CD14-positive monocyte (primary cell): ENCODE results near the gene HEBP1. TPM values are rescaled to one million over a fixed set of nuclear protein-coding genes. Genes with fewer than 3 reads are reported as not detected.

ENCODE experiments used
- DNase-seq, 3 donors: peaks; one replicate each; pipeline ENCODE4 v3.0.0-alpha.2; 2011 to 2022
- H2AFZ ChIP-seq: 2 replicates; pipeline ENCODE4 v1.6.0; 2012; ENCODE audit warnings: mild to moderate bottlenecking, low read depth, low read length, inconsistent platforms; ENCODE audit not compliant: insufficient read depth, poor library complexity, severe bottlenecking
- H3K27ac ChIP-seq, 2 donors: 1 replicate in 1 of 2; 2 replicates in 1 of 2; pipeline ENCODE4 v1.5.1; 2012 to 2013; ENCODE audit warnings: low read length in 2 of 2, control low read depth in 1 of 2, inconsistent platforms in 1 of 2, low read depth in 1 of 2, mild to moderate bottlenecking in 1 of 2
- H3K27me3 ChIP-seq, 2 donors: one replicate each; pipeline versions ENCODE4 v1.6.0 to v1.6.1; 2011 to 2013; ENCODE audit warnings: low read length in 2 of 2; ENCODE audit not compliant: control insufficient read depth in 2 of 2, insufficient read depth in 2 of 2
- H3K36me3 ChIP-seq, 2 donors: replicated peaks in 1 of 2; 1 replicate in 1 of 2; 2 replicates in 1 of 2; pipeline versions ENCODE4 v1.5.1 to v1.6.1; 2012 to 2013; ENCODE audit warnings: low read length in 2 of 2, control low read depth in 1 of 2, inconsistent platforms in 1 of 2, mild to moderate bottlenecking in 1 of 2; ENCODE audit not compliant: insufficient read depth in 2 of 2, control insufficient read depth in 1 of 2
- H3K4me1 ChIP-seq, 2 donors: 1 replicate in 1 of 2; 2 replicates in 1 of 2; pipeline versions ENCODE4 v1.5.1 to v1.6.1; 2012 to 2013; ENCODE audit warnings: low read length in 2 of 2, control low read depth in 1 of 2, inconsistent platforms in 1 of 2, mild to moderate bottlenecking in 1 of 2, moderate library complexity in 1 of 2; ENCODE audit not compliant: insufficient read depth in 2 of 2, control insufficient read depth in 1 of 2
- H3K4me2 ChIP-seq: replicated peaks from 2 replicates; pipeline ENCODE3; 2012; ENCODE audit warnings: low read length, moderate library complexity, mild to moderate bottlenecking; ENCODE audit not compliant: poor library complexity, severe bottlenecking; ENCODE audit errors: extremely low read depth
- H3K4me3 ChIP-seq, 3 experiments: fragments of 200-600 bp in 1 of 3; sonication (generic) in 1 of 3; replicated peaks in 1 of 3; 1 replicate in 2 of 3; 2 replicates in 1 of 3; pipeline ENCODE4 v1.5.1; 2011 to 2013; ENCODE audit warnings: low read length in 3 of 3, mild to moderate bottlenecking in 3 of 3, control low read depth in 2 of 3, low read depth in 2 of 3, inconsistent platforms in 1 of 3, moderate library complexity in 1 of 3
- H3K79me2 ChIP-seq: 2 replicates; pipeline ENCODE4 v1.6.0; 2012; ENCODE audit warnings: mild to moderate bottlenecking, control low read depth, inconsistent platforms, low read length, moderate library complexity; ENCODE audit not compliant: insufficient read depth
- H3K9ac ChIP-seq: 2 replicates; pipeline ENCODE4 v1.6.0; 2017; ENCODE audit warnings: low read length, mild to moderate bottlenecking; ENCODE audit not compliant: insufficient read depth, poor library complexity, severe bottlenecking
- H3K9me3 ChIP-seq, 2 donors: replicated peaks in 1 of 2; 1 replicate in 1 of 2; 2 replicates in 1 of 2; pipeline versions ENCODE4 v1.5.1 to v1.6.1; 2012 to 2013; ENCODE audit warnings: low read length in 2 of 2, control low read depth in 1 of 2; ENCODE audit not compliant: control insufficient read depth in 1 of 2, insufficient read depth in 1 of 2
- H4K20me1 ChIP-seq: 2 replicates; pipeline ENCODE4 v1.6.0; 2012; ENCODE audit warnings: mild to moderate bottlenecking, low read length, control low read depth, moderate library complexity; ENCODE audit not compliant: insufficient read depth
- H3K27ac Mint-ChIP-seq, 7 donors: one replicate each; pipeline ENCODE4 v1.8.0; 2020; ENCODE audit warnings: mild to moderate bottlenecking in 7 of 7, mixed read lengths in 7 of 7, moderate library complexity in 6 of 7, inconsistent platforms in 2 of 7
- H3K27me3 Mint-ChIP-seq, 3 donors: one replicate each; pipeline ENCODE4 v1.8.0; 2021 to 2022; ENCODE audit warnings: low read depth in 3 of 3, mild to moderate bottlenecking in 3 of 3, mixed read lengths in 3 of 3, moderate library complexity in 3 of 3, inconsistent platforms in 1 of 3
- H3K36me3 Mint-ChIP-seq, 2 donors: one replicate each; pipeline ENCODE4 v1.8.0; 2020; ENCODE audit warnings: mixed read lengths in 2 of 2, inconsistent platforms in 1 of 2, mild to moderate bottlenecking in 1 of 2
- H3K4me1 Mint-ChIP-seq: one replicate; pipeline ENCODE4 v1.8.0; 2020; ENCODE audit warnings: mild to moderate bottlenecking, mixed read lengths
- H3K4me3 Mint-ChIP-seq, 2 donors: one replicate each; pipeline ENCODE4 v1.8.0; 2020; ENCODE audit warnings: mild to moderate bottlenecking in 2 of 2, mixed read lengths in 2 of 2, moderate library complexity in 1 of 2
- H3K9me3 Mint-ChIP-seq, 7 donors: one replicate each; pipeline ENCODE4 v1.8.0; 2020 to 2022; ENCODE audit warnings: mixed read lengths in 7 of 7, mild to moderate bottlenecking in 6 of 7, moderate library complexity in 6 of 7, inconsistent platforms in 2 of 7
- CTCF ChIP-seq: fragments of 200-600 bp; IDR thresholded peaks from one replicate; pipeline ENCODE4 v1.8.0; 2022; ENCODE audit warnings: antibody characterized with exemption, mild to moderate bottlenecking
- WGBS: methylation state at CpG from one replicate; pipeline ENCODE4 v1.1.5; 2013; ENCODE audit warnings: missing lambda C conversion rate; ENCODE audit not compliant: insufficient coverage; 5-methylcytosine and 5-hydroxymethylcytosine counted together
- intact Hi-C, 2 donors: fragments of 100-400 bp; cut with micrococcal nuclease; formaldehyde crosslinking; loops; one replicate each; pipeline versions ENCODE4 v1.15.0 to v1.15.1; 2023
- polyA plus RNA-seq, 3 donors: library from polyadenylated mRNA; depleted of rRNA in 1 of 3; unstranded in 2 of 3; stranded (reverse) in 1 of 3; fragments of 300-500 nt in 2 of 3; fragments of >200 nt in 1 of 3; fragmentation: Illumina TruSeq in 2 of 3; gene quantifications; 1 replicate in 2 of 3; 2 replicates in 1 of 3; pipeline ENCODE4 v1.2.3, GENCODE V29; 2012 to 2021

The HEBP1 gene
- polyA plus RNA-seq, 3 donors = 33.4 to 89.3 (median 71.3) TPM

GRCh38 chr12:12934556-12934955 lies 65.5 kb downstream of the HEBP1 start:
- Histone ChIP-seq H3K79me2 (no peaks in the 10 kb centered on the region), H3K36me3 (no peaks in the 10 kb centered on the region), H2AFZ (no peak overlapping the region), H3K9ac (no peak overlapping the region), H3K27me3 (no peaks in the 10 kb centered on the region), H3K9me3 (no peaks in the 10 kb centered on the region), H3K27ac (no peak overlapping the region), H3K4me3 (no peak overlapping the region), H3K4me1 (no peaks in the 10 kb centered on the region), H4K20me1 (no peaks in the 10 kb centered on the region), H3K4me2 (no peak overlapping the region)
- no peak for DNase-seq
- Mint-ChIP-seq H3K36me3 (peaks cover 0 to 2% of the 10 kb centered on the region in 2 donors), H3K27me3 (peaks cover 1 to 5% (median 3%) of the 10 kb centered on the region in 3 donors), H3K9me3 (no peaks in the 10 kb centered on the region), H3K4me3 (no peak overlapping the region), H3K4me1 (no peaks in the 10 kb centered on the region), H3K27ac (no peak overlapping the region)
- intact Hi-C loops = no loop called here
- no peak for TF ChIP-seq CTCF
- WGBS = 100% methylated on average over 1 of the region's 8 CpGs

- Histone ChIP-seq H4K20me1 (no peaks in the 10 kb centered on the region), H3K9me3 (no peaks in the 10 kb centered on the region), H3K79me2 (no peaks in the 10 kb centered on the region), H3K36me3 (no peaks in the 10 kb centered on the region), H3K4me2 (no peak overlapping the region), H3K27ac (no peak overlapping the region), H3K27me3 (no peaks in the 10 kb centered on the region), H3K4me1 (no peaks in the 10 kb centered on the region), H3K9ac (no peak overlapping the region), H2AFZ (no peak overlapping the region), H3K4me3 (no peak overlapping the region)
- H3K36me3 Mint-ChIP-seq = peaks cover 0 to 2% of the 10 kb centered on the region in 2 donors
- H3K27ac Mint-ChIP-seq = no peak overlapping the region
- TF ChIP-seq CTCF = no peak
- H3K27me3 Mint-ChIP-seq = peaks cover 1 to 5% (median 3%) of the 10 kb centered on the region in 3 donors
- no peak overlapping the region for H3K4me3 Mint-ChIP-seq
- WGBS = 89% methylated on average over 4 of the region's 4 CpGs
- no peak for DNase-seq
- no peaks in the 10 kb centered on the region for H3K9me3 Mint-ChIP-seq
- intact Hi-C loops = no loop called here
- H3K4me1 Mint-ChIP-seq = no peaks in the 10 kb centered on the region
Measured at GRCh38 chr12:12933742-12934141, 66.3 kb downstream of the HEBP1 start.
